CD4-positive, alpha-beta T cell (primary cell): ENCODE measurements around the gene PAF1. TPM values are rescaled to one million over a fixed set of nuclear protein-coding genes. Genes with fewer than 3 reads are reported as not detected.

Source experiments
- ATAC-seq: fragments of 200-7000 bp; cut with Tn5 transposase; one replicate; pipeline ENCODE4 v1.10.0; 2022; ENCODE audit warnings: mild to moderate bottlenecking; ENCODE audit not compliant: poor library complexity
- CTCF ChIA-PET: fragments of 350-600 bp; sonication (Branson Sonifier 250); formaldehyde crosslinking; loops from one replicate; lab custom pipeline; 2021; ENCODE audit warnings: antibody characterized with exemption, inconsistent platforms; lab: Charles Lee
- POLR2A ChIA-PET: fragments of 350-600 bp; sonication (Branson Sonifier 250); formaldehyde crosslinking; loops from one replicate; lab custom pipeline; 2021; ENCODE audit warnings: antibody characterized with exemption, inconsistent platforms; lab: Charles Lee
- DNase-seq, 14 experiments: peaks; one replicate each; pipeline ENCODE4 v3.0.0-alpha.2; 2013 to 2020; ENCODE audit warnings: mixed read lengths in 2 of 14
- H3K27ac ChIP-seq, 2 donors: one replicate each; pipeline versions ENCODE4 v1.5.1 to v1.7.0; 2013; ENCODE audit warnings: low read length in 2 of 2, low read depth in 1 of 2, mild to moderate bottlenecking in 1 of 2
- H3K27me3 ChIP-seq, 2 experiments: 1 replicate in 1 of 2; 2 replicates in 1 of 2; pipeline versions ENCODE4 v1.6.1 to v1.7.0; 2013; ENCODE audit warnings: low read length in 2 of 2, control low read depth in 1 of 2, mild to moderate bottlenecking in 1 of 2, moderate library complexity in 1 of 2; ENCODE audit not compliant: insufficient read depth in 2 of 2, control insufficient read depth in 1 of 2
- H3K36me3 ChIP-seq: one replicate; pipeline ENCODE4 v1.6.1; 2013; ENCODE audit warnings: low read length, control low read depth; ENCODE audit not compliant: insufficient read depth
- H3K4me1 ChIP-seq: one replicate; pipeline ENCODE4 v1.6.1; 2013; ENCODE audit warnings: low read length, control low read depth; ENCODE audit not compliant: insufficient read depth
- H3K4me3 ChIP-seq: one replicate; pipeline ENCODE4 v1.5.1; 2013; ENCODE audit warnings: mild to moderate bottlenecking, low read length, moderate library complexity
- H3K9me3 ChIP-seq, 2 experiments: 1 replicate in 1 of 2; 2 replicates in 1 of 2; pipeline versions ENCODE4 v1.6.1 to v1.7.0; 2013; ENCODE audit warnings: low read length in 2 of 2, mild to moderate bottlenecking in 2 of 2, control low read depth in 1 of 2, moderate library complexity in 1 of 2; ENCODE audit not compliant: control insufficient read depth in 1 of 2, insufficient read depth in 1 of 2
- H3K27ac Mint-ChIP-seq: one replicate; pipeline ENCODE4 v1.8.0; 2020; ENCODE audit warnings: mixed read lengths
- H3K27me3 Mint-ChIP-seq: one replicate; pipeline ENCODE4 v1.8.0; 2021; ENCODE audit warnings: mixed read lengths
- H3K36me3 Mint-ChIP-seq: one replicate; pipeline ENCODE4 v1.8.0; 2021; ENCODE audit warnings: low read depth, mixed read lengths
- H3K4me1 Mint-ChIP-seq: one replicate; pipeline ENCODE4 v1.8.0; 2021; ENCODE audit warnings: low read depth, mixed read lengths
- H3K4me3 Mint-ChIP-seq: one replicate; pipeline ENCODE4 v1.8.0; 2020; ENCODE audit warnings: mild to moderate bottlenecking, mixed read lengths
- H3K9me3 Mint-ChIP-seq: one replicate; pipeline ENCODE4 v1.8.0; 2020; ENCODE audit warnings: mixed read lengths
- CTCF ChIP-seq: fragments of 200-600 bp; IDR thresholded peaks from one replicate; pipeline ENCODE4 v1.8.0; 2022; ENCODE audit warnings: antibody characterized with exemption, mild to moderate bottlenecking
- intact Hi-C, 2 experiments: fragments of 100-400 bp; cut with DNase I in 1 of 2; cut with micrococcal nuclease in 1 of 2; formaldehyde crosslinking; loops; one replicate each; pipeline versions ENCODE4 v1.15.1 to v1.9.0; 2023 to 2025; cut with DNase I, micrococcal nuclease
- microRNA-seq: library from miRNA; unstranded; fragments of <30 nt; microRNA quantifications from one replicate; pipeline ENCODE4 v1.2.0, GENCODE V29; 2021; ENCODE audit warnings: borderline microRNAs expressed, borderline replicate concordance
- total RNA-seq, 174 experiments: library from RNA in 2 of 174; stranded (reverse) in 2 of 174; gene quantifications; one replicate each; pipeline ENCODE4 v1.2.3 and lab custom pipeline; 2021 to 2026

PAF1 gene
- total RNA-seq, 2 experiments from 2014 or later, result 99.6 to 101 TPM

DNA sequence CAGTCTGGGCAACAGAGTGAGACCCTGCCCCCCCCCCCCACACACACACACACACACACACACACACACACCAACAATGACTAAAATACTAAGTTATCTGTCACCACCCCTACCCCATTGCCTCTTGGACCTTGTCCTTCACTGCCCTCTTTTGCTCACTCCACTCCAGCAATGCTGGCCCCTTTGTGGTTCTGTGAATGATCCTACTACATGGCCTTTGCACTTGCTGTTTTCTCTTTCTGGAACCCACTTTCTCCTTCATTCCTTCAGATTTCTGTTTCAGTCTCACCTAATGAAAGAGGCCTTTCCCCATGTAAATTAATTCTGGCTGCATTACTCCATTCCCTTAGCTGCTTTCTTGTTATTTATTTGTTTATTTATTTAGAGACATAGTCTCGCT, 51.2 kb downstream of the PAF1 start:
- peak overlapping the region; percentile 99 for H3K4me3 Mint-ChIP-seq
- ATAC-seq (no peak), DNase-seq (no peak)
- Histone ChIP-seq H3K27ac (peak overlapping the region in 1 of 2 donors; percentile 25), H3K9me3 (no peaks in the 10 kb centered on the region), H3K27me3 (no peaks in the 10 kb centered on the region), H3K4me1 (peaks cover 68% of the 10 kb centered on the region), H3K4me3 (no peak overlapping the region), H3K36me3 (no peaks in the 10 kb centered on the region)
- intact Hi-C loops, result loop anchor here (2.0 to 10.0 kb wide), 7 partner anchors 51 to 945 kb away; partner anchors contain the start of genes EID2B (in 2 of the 2), AKT2 (in 1 of the 2), MED29 (in 1 of the 2) and PAF1 (in 1 of the 2)
- no peak for TF ChIP-seq CTCF
- peaks cover 75% of the 10 kb centered on the region for H3K4me1 Mint-ChIP-seq
- CTCF ChIA-PET, result interaction anchor here (1.1 to 1.8 kb wide), 2 partner anchors 9 to 218 kb away, joined by 4 to 5 read pairs; no protein-coding TSS in a partner anchor
- no peaks in the 10 kb centered on the region for H3K27me3 Mint-ChIP-seq
- peaks cover 26% of the 10 kb centered on the region for H3K36me3 Mint-ChIP-seq
- no peaks in the 10 kb centered on the region for H3K9me3 Mint-ChIP-seq
- POLR2A ChIA-PET, result interaction anchor here (1.1 kb wide), 1 partner anchor 96 kb away, joined by 3 read pairs; the partner anchor contains the start of gene RPS16
- H3K27ac Mint-ChIP-seq, result peak overlapping the region; percentile 91

- Histone ChIP-seq H3K27ac (peak overlapping the region; percentile 93 to 94), H3K4me3 (no peak overlapping the region), H3K4me1 (peaks cover 75% of the 10 kb centered on the region), H3K27me3 (no peaks in the 10 kb centered on the region), H3K36me3 (peaks cover 12% of the 10 kb centered on the region), H3K9me3 (no peaks in the 10 kb centered on the region)
- CTCF ChIA-PET, result interaction anchor here (1.1 to 1.4 kb wide), 2 partner anchors 9 to 214 kb away, joined by 3 to 5 read pairs; no protein-coding TSS in a partner anchor
- no peaks in the 10 kb centered on the region for H3K27me3 Mint-ChIP-seq
- intact Hi-C loops, result loop anchor here in 1 of 2 experiments (10.0 kb wide), 1 partner anchor 942 kb away; no protein-coding TSS in a partner anchor
- H3K27ac Mint-ChIP-seq, result peak overlapping the region; percentile 95
- peaks cover 37% of the 10 kb centered on the region for H3K36me3 Mint-ChIP-seq
- POLR2A ChIA-PET, result interaction anchor here (0.6 to 2.3 kb wide), 10 partner anchors 9 to 124 kb away, joined by 3 to 20 read pairs (median 8); partner anchors contain the start of genes MED29, PAF1, RPS16 and SUPT5H
- no peaks in the 10 kb centered on the region for H3K9me3 Mint-ChIP-seq
- H3K4me1 Mint-ChIP-seq, result peaks cover 70% of the 10 kb centered on the region
- peak overlapping the region; percentile 98 for H3K4me3 Mint-ChIP-seq
- ATAC-seq, result no peak
- no peak for DNase-seq
- TF ChIP-seq CTCF, result no peak
Observed at GRCh38 chr19:39336483-39336882, 54.4 kb downstream of the PAF1 start.

Small RNAs within 50 kb of the gene (microRNA-seq; reads per million reads assigned to microRNA genes)
- not detected for gene MIR4530

Other genes starting within 250 kb of the PAF1 start
- not detected for gene NCCRP1, start 194.1 kb downstream of the PAF1 start, total RNA-seq
- not detected for gene SYCN, start 186.8 kb downstream of the PAF1 start, total RNA-seq
- gene IFNL3, start 146.1 kb downstream of the PAF1 start, total RNA-seq, result not detected
- gene IFNL4, start 142.2 kb downstream of the PAF1 start, total RNA-seq, result not detected
- gene IFNL2, start 122.7 kb downstream of the PAF1 start, total RNA-seq, result not detected
- gene IFNL1, start 94.7 kb downstream of the PAF1 start, total RNA-seq, result not detected
- gene LRFN1, start 70.2 kb downstream of the PAF1 start, total RNA-seq, result 1 to 10 TPM; 2.3 to 2.6 TPM
- 100 to 1,000 TPM; 352 to 367 TPM for gene GMFG, start 55.1 kb downstream of the PAF1 start, total RNA-seq
- 10 to 100 TPM; 65.0 to 66.9 TPM for gene SAMD4B, start 48.7 kb downstream of the PAF1 start, total RNA-seq
- 10 to 100 TPM; 45.0 to 46.1 TPM for gene MED29, start 272 bp upstream of the PAF1 start, total RNA-seq
- 1,000 to 10,000 TPM; 1,278 to 1,362 TPM for gene ZFP36, start 15.7 kb upstream of the PAF1 start, total RNA-seq
- 10 to 100 TPM; 80.6 to 81.4 TPM for gene PLEKHG2, start 21.6 kb upstream of the PAF1 start, total RNA-seq
- gene RPS16, start 44.8 kb upstream of the PAF1 start, total RNA-seq, result 1,000 to 10,000 TPM; 4,625 to 4,839 TPM
- 100 to 1,000 TPM; 322 to 333 TPM for gene SUPT5H, start 54.5 kb upstream of the PAF1 start, total RNA-seq
- 10 to 100 TPM; 38.3 to 43.4 TPM for gene TIMM50, start 89.7 kb upstream of the PAF1 start, total RNA-seq
- not detected for gene DLL3, start 107.8 kb upstream of the PAF1 start, total RNA-seq
- gene SELENOV, start 124.0 kb upstream of the PAF1 start, total RNA-seq, result not detected
- 1 to 10 TPM; 5.0 to 5.1 TPM for gene EID2B, start 141.7 kb upstream of the PAF1 start, total RNA-seq
- gene EID2, start 149.1 kb upstream of the PAF1 start, total RNA-seq, result 10 to 100 TPM; 17.2 to 18.1 TPM
- not detected for gene LGALS13, start 211.4 kb upstream of the PAF1 start, total RNA-seq